Natural killer cell (primary cell): ENCODE measurements around the gene PCYT1A. TPM values are rescaled to one million over a fixed set of nuclear protein-coding genes. Genes with fewer than 3 reads are reported as not detected.

ENCODE experiments used
- ATAC-seq, 3 donors: fragments of 150-1000 bp in 2 of 3; fragments of 200-7000 bp in 1 of 3; cut with Tn5 transposase; 1 replicate in 1 of 3; 2 replicates in 2 of 3; pipeline ENCODE4 v1.10.0; 2021; ENCODE audit warnings: mild to moderate bottlenecking in 2 of 3, moderate library complexity in 2 of 3
- DNase-seq, 2 donors: peaks; one replicate each; pipeline versions ENCODE4 v3.0.0 to v3.0.0-alpha.2; 2013 to 2021; ENCODE audit warnings: mixed read lengths in 1 of 2
- H3K27ac ChIP-seq: one replicate; pipeline ENCODE4 v1.5.1; 2013; ENCODE audit warnings: mild to moderate bottlenecking, low read length
- H3K27me3 ChIP-seq: one replicate; pipeline ENCODE4 v1.6.1; 2013; ENCODE audit warnings: low read length; ENCODE audit not compliant: control insufficient read depth, insufficient read depth
- H3K36me3 ChIP-seq: one replicate; pipeline ENCODE4 v1.6.1; 2013; ENCODE audit warnings: low read length; ENCODE audit not compliant: control insufficient read depth, insufficient read depth
- H3K4me1 ChIP-seq: one replicate; pipeline ENCODE4 v1.6.1; 2013; ENCODE audit warnings: low read length; ENCODE audit not compliant: control insufficient read depth, insufficient read depth
- H3K4me3 ChIP-seq: one replicate; pipeline ENCODE4 v1.5.1; 2013; ENCODE audit warnings: low read length
- H3K9me3 ChIP-seq: one replicate; pipeline ENCODE4 v1.6.1; 2013; ENCODE audit warnings: low read length; ENCODE audit not compliant: control insufficient read depth, insufficient read depth
- H3K27ac Mint-ChIP-seq, 2 donors: one replicate each; pipeline ENCODE4 v1.8.0; 2022; ENCODE audit warnings: mild to moderate bottlenecking in 2 of 2, mixed read lengths in 2 of 2, moderate library complexity in 1 of 2
- H3K27me3 Mint-ChIP-seq, 2 donors: one replicate each; pipeline ENCODE4 v1.8.0; 2022; ENCODE audit warnings: low read depth in 2 of 2, mixed read lengths in 2 of 2
- H3K36me3 Mint-ChIP-seq: one replicate; pipeline ENCODE4 v1.8.0; 2022; ENCODE audit warnings: mixed read lengths
- H3K4me1 Mint-ChIP-seq, 2 donors: one replicate each; pipeline ENCODE4 v1.8.0; 2022; ENCODE audit warnings: mixed read lengths in 2 of 2
- H3K4me3 Mint-ChIP-seq: one replicate; pipeline ENCODE4 v1.8.0; 2022; ENCODE audit warnings: mild to moderate bottlenecking, moderate library complexity, mixed read lengths
- H3K9me3 Mint-ChIP-seq, 2 donors: one replicate each; pipeline ENCODE4 v1.8.0; 2022; ENCODE audit warnings: mixed read lengths in 2 of 2
- CTCF ChIP-seq: fragments of 200-600 bp; IDR thresholded peaks from one replicate; pipeline ENCODE4 v1.8.0; 2022; ENCODE audit warnings: antibody characterized with exemption
- WGBS: methylation state at CpG from one replicate; pipeline ENCODE4 v1.1.7; 2013; ENCODE audit warnings: missing lambda C conversion rate; ENCODE audit not compliant: insufficient coverage; 5-methylcytosine and 5-hydroxymethylcytosine counted together
- intact Hi-C: fragments of 100-400 bp; cut with micrococcal nuclease; formaldehyde crosslinking; loops from one replicate; pipeline ENCODE4 v1.14.2; 2022
- total RNA-seq, 4 donors: library from RNA; stranded (reverse); fragments of 120-200 nt in 1 of 4; gene quantifications; one replicate each; pipeline versions ENCODE4 v1.2.3 to v1.2.4, GENCODE V29; 2013 to 2022

The PCYT1A gene
- total RNA-seq, 3 donors from 2014 or later (not counting 1 experiment from before 2014, with no cell fraction given): 105 to 123 (median 110) TPM

GRCh38 chr3:196255776-196256175, 31.8 kb downstream of the PCYT1A start:
- no peak overlapping the region for H3K4me3 ChIP-seq
- peaks cover 24% of the 10 kb centered on the region for H3K36me3 ChIP-seq
- H3K9me3 Mint-ChIP-seq: no peaks in the 10 kb centered on the region
- H3K27me3 ChIP-seq: no peaks in the 10 kb centered on the region
- H3K27me3 Mint-ChIP-seq: no peaks in the 10 kb centered on the region
- no peak for TF ChIP-seq CTCF
- ATAC-seq (no peak), DNase-seq (no peak)
- no peak overlapping the region for H3K4me3 Mint-ChIP-seq
- peaks cover 7 to 9% of the 10 kb centered on the region in 2 donors for H3K4me1 Mint-ChIP-seq
- no peak overlapping the region for H3K27ac Mint-ChIP-seq
- no peak overlapping the region for H3K27ac ChIP-seq
- H3K9me3 ChIP-seq: no peaks in the 10 kb centered on the region
- 94% methylated on average over 1 of the region's 1 CpG for WGBS
- intact Hi-C loops: loop anchor here (10.0 kb wide), 1 partner anchor 429 kb away; no protein-coding TSS in a partner anchor
- H3K36me3 Mint-ChIP-seq: peaks cover 2% of the 10 kb centered on the region
- H3K4me1 ChIP-seq: no peaks in the 10 kb centered on the region

- no peaks in the 10 kb centered on the region for H3K27me3 ChIP-seq
- TF ChIP-seq CTCF: no peak
- no peaks in the 10 kb centered on the region for H3K9me3 Mint-ChIP-seq
- ATAC-seq: no peak
- H3K27ac ChIP-seq: no peak overlapping the region
- DNase-seq: no peak
- no peaks in the 10 kb centered on the region for H3K9me3 ChIP-seq
- no peak overlapping the region for H3K4me3 ChIP-seq
- peaks cover 24% of the 10 kb centered on the region for H3K36me3 ChIP-seq
- H3K4me3 Mint-ChIP-seq: no peak overlapping the region
- no peaks in the 10 kb centered on the region for H3K4me1 ChIP-seq
- H3K36me3 Mint-ChIP-seq: no peaks in the 10 kb centered on the region
- intact Hi-C loops: loop anchor here (5.0 to 10.0 kb wide), 2 partner anchors 103 to 430 kb away; no protein-coding TSS in a partner anchor
- peak overlapping the region in 1 of 2 donors; percentile 6 for H3K27ac Mint-ChIP-seq
- peaks cover 6 to 9% of the 10 kb centered on the region in 2 donors for H3K4me1 Mint-ChIP-seq
- H3K27me3 Mint-ChIP-seq: no peaks in the 10 kb centered on the region
- 95% methylated on average over 2 of the region's 5 CpGs for WGBS
These were observed 32.9 kb downstream of the PCYT1A start for GRCh38 chr3:196254376-196255283.

- ATAC-seq: no peak
- H3K9me3 Mint-ChIP-seq: no peaks in the 10 kb centered on the region
- H3K27me3 Mint-ChIP-seq: no peaks in the 10 kb centered on the region
- H3K36me3 ChIP-seq: peaks cover 33% of the 10 kb centered on the region
- no peak overlapping the region for H3K4me3 Mint-ChIP-seq
- H3K9me3 ChIP-seq: no peaks in the 10 kb centered on the region
- no peak overlapping the region for H3K27ac ChIP-seq
- H3K4me3 ChIP-seq: no peak overlapping the region
- WGBS: 90% methylated on average over 16 of the region's 16 CpGs
- intact Hi-C loops: loop anchor here (5.0 to 10.0 kb wide), 2 partner anchors 105 to 433 kb away; no protein-coding TSS in a partner anchor
- H3K36me3 Mint-ChIP-seq: no peaks in the 10 kb centered on the region
- H3K4me1 ChIP-seq: no peaks in the 10 kb centered on the region
- DNase-seq: no peak
- H3K27me3 ChIP-seq: no peaks in the 10 kb centered on the region
- H3K4me1 Mint-ChIP-seq: peaks cover 5 to 14% of the 10 kb centered on the region in 2 donors
- no peak overlapping the region for H3K27ac Mint-ChIP-seq
- no peak for TF ChIP-seq CTCF
These were observed 35.6 kb downstream of the PCYT1A start for GRCh38 chr3:196251918-196252317.
